Mesenchymal stem cell (in vitro differentiated cells and primary cell): ENCODE results near the gene OBP2A.

Source experiments
- DNase-seq: peaks from one replicate; pipeline ENCODE4 v3.0.0-alpha.2; 2013
- H2AFZ ChIP-seq: one replicate; pipeline ENCODE4 v1.6.1; 2013; ENCODE audit warnings: low read depth, mild to moderate bottlenecking, control low read depth, inconsistent platforms, low read length, moderate library complexity
- H2AK5ac ChIP-seq: 2 replicates; pipeline ENCODE4 v1.6.1; 2013; ENCODE audit warnings: low read length, moderate library complexity, mild to moderate bottlenecking, inconsistent platforms; ENCODE audit not compliant: severe bottlenecking
- H2BK120ac ChIP-seq: one replicate; pipeline ENCODE4 v1.6.1; 2013; ENCODE audit warnings: low read depth, mild to moderate bottlenecking, inconsistent platforms, low read length, moderate library complexity
- H2BK12ac ChIP-seq, 2 experiments: one replicate each; pipeline ENCODE4 v1.6.1; 2013; ENCODE audit warnings: inconsistent platforms in 2 of 2, low read length in 2 of 2, mild to moderate bottlenecking in 2 of 2, moderate library complexity in 2 of 2, control low read depth in 1 of 2
- H2BK15ac ChIP-seq: one replicate; pipeline ENCODE4 v1.6.1; 2013; ENCODE audit warnings: mild to moderate bottlenecking, low read depth, inconsistent platforms; ENCODE audit not compliant: poor library complexity, severe bottlenecking
- H2BK5ac ChIP-seq: 2 replicates; pipeline ENCODE4 v1.6.1; 2013; ENCODE audit warnings: low read depth, mild to moderate bottlenecking, low read length, control low read depth, inconsistent platforms; ENCODE audit not compliant: poor library complexity, severe bottlenecking
- H3K14ac ChIP-seq, 2 experiments: one replicate each; pipeline ENCODE4 v1.6.1; 2013; ENCODE audit warnings: inconsistent platforms in 2 of 2, low read length in 2 of 2, control low read depth in 1 of 2, mild to moderate bottlenecking in 1 of 2, moderate library complexity in 1 of 2
- H3K18ac ChIP-seq, 2 experiments: one replicate each; pipeline ENCODE4 v1.6.1; 2013; ENCODE audit warnings: inconsistent platforms in 2 of 2, low read length in 2 of 2, control low read depth in 1 of 2, low read depth in 1 of 2, mild to moderate bottlenecking in 1 of 2
- H3K23ac ChIP-seq, 2 experiments: one replicate each; pipeline ENCODE4 v1.6.1; 2013; ENCODE audit warnings: inconsistent platforms in 2 of 2, low read length in 2 of 2, mild to moderate bottlenecking in 2 of 2, moderate library complexity in 2 of 2, control low read depth in 1 of 2
- H3K27ac ChIP-seq: 2 replicates; pipeline ENCODE4 v1.5.1; 2013; ENCODE audit warnings: mild to moderate bottlenecking, moderate library complexity, low read length, control low read depth, inconsistent platforms; ENCODE audit not compliant: poor library complexity, severe bottlenecking
- H3K27me3 ChIP-seq, 2 experiments: 2 replicates each; pipeline versions ENCODE4 v1.6.1 to v1.7.0; 2013; ENCODE audit warnings: low read length in 2 of 2, mild to moderate bottlenecking in 2 of 2, moderate library complexity in 2 of 2, control low read depth in 1 of 2, inconsistent platforms in 1 of 2; ENCODE audit not compliant: control insufficient read depth in 1 of 2, insufficient read depth in 1 of 2
- H3K36me3 ChIP-seq, 2 experiments: 2 replicates each; pipeline versions ENCODE4 v1.6.1 to v1.7.0; 2013; ENCODE audit warnings: low read length in 2 of 2, control low read depth in 1 of 2, inconsistent platforms in 1 of 2, low read depth in 1 of 2, mild to moderate bottlenecking in 1 of 2; ENCODE audit not compliant: insufficient read depth in 2 of 2, control insufficient read depth in 1 of 2
- H3K4ac ChIP-seq, 2 experiments: one replicate each; pipeline ENCODE4 v1.6.1; 2013; ENCODE audit warnings: inconsistent platforms in 2 of 2, low read length in 2 of 2, mild to moderate bottlenecking in 2 of 2, moderate library complexity in 2 of 2, control low read depth in 1 of 2, low read depth in 1 of 2
- H3K4me1 ChIP-seq: 2 replicates; pipeline ENCODE4 v1.6.1; 2013; ENCODE audit warnings: low read depth, low read length, control low read depth; ENCODE audit not compliant: control insufficient read depth, insufficient read depth
- H3K4me2 ChIP-seq: 2 replicates; pipeline ENCODE4 v1.6.1; 2013; ENCODE audit warnings: low read length, mild to moderate bottlenecking, inconsistent platforms; ENCODE audit not compliant: poor library complexity, severe bottlenecking
- H3K4me3 ChIP-seq, 2 experiments: 2 replicates each; pipeline versions ENCODE4 v1.5.1 to v1.7.0; 2013; ENCODE audit warnings: low read length in 2 of 2, mild to moderate bottlenecking in 2 of 2, control low read depth in 1 of 2, low read depth in 1 of 2; ENCODE audit not compliant: insufficient read depth in 1 of 2
- H3K79me1 ChIP-seq: replicated peaks from 2 replicates; pipeline ENCODE4 v1.6.1; 2013; ENCODE audit warnings: mild to moderate bottlenecking, control low read depth, low read length, inconsistent platforms; ENCODE audit not compliant: poor library complexity, severe bottlenecking
- H3K9ac ChIP-seq: 2 replicates; pipeline ENCODE4 v1.7.0; 2013; ENCODE audit warnings: mild to moderate bottlenecking, low read length, moderate library complexity
- H3K9me3 ChIP-seq: 2 replicates; pipeline ENCODE4 v1.7.0; 2013; ENCODE audit warnings: mild to moderate bottlenecking, low read length; ENCODE audit not compliant: control insufficient read depth
- H4K8ac ChIP-seq: one replicate; pipeline ENCODE4 v1.6.1; 2013; ENCODE audit warnings: inconsistent platforms, mild to moderate bottlenecking, low read length, moderate library complexity
- H4K91ac ChIP-seq: one replicate; pipeline ENCODE4 v1.6.1; 2013; ENCODE audit warnings: mild to moderate bottlenecking, low read length, inconsistent platforms
- WGBS: methylation state at CpG from one replicate; pipeline ENCODE4 v1.1.7; 2013; ENCODE audit warnings: mixed read lengths; 5-methylcytosine and 5-hydroxymethylcytosine counted together

OBP2A gene

GRCh38 chr9:135515083-135515951, 30.6 kb upstream of the OBP2A start:
- Histone ChIP-seq H2BK120ac (no peak overlapping the region), H3K18ac (no peak overlapping the region)
- WGBS = 95% methylated on average over 31 of the region's 31 CpGs

GRCh38 chr9:135516132-135516860, 29.6 kb upstream of the OBP2A start:
- no peak overlapping the region for H4K91ac ChIP-seq
- no peak overlapping the region for H3K23ac ChIP-seq
- no peaks in the 10 kb centered on the region for H3K79me1 ChIP-seq

More at GRCh38 chr9:135515083-135515951, 30.6 kb upstream of the OBP2A start:
- H3K27ac ChIP-seq = no peak overlapping the region
- H3K9ac ChIP-seq = no peak overlapping the region
- peaks cover 0 to 40% of the 10 kb centered on the region in 2 experiments for H3K27me3 ChIP-seq
- H3K79me1 ChIP-seq = no peaks in the 10 kb centered on the region
- no peak overlapping the region for H4K91ac ChIP-seq
- H3K4me2 ChIP-seq = no peak overlapping the region
- no peak overlapping the region for H4K8ac ChIP-seq
- H2AK5ac ChIP-seq = no peak overlapping the region
- H3K23ac ChIP-seq = no peak overlapping the region
- no peak for DNase-seq
- H2BK5ac ChIP-seq = no peak overlapping the region
- H2BK12ac ChIP-seq = no peak overlapping the region
- no peaks in the 10 kb centered on the region for H3K9me3 ChIP-seq
- no peak overlapping the region for H2AFZ ChIP-seq
- H3K4me1 ChIP-seq = no peaks in the 10 kb centered on the region
- H2BK15ac ChIP-seq = no peak overlapping the region
- no peaks in the 10 kb centered on the region for H3K36me3 ChIP-seq
- H3K14ac ChIP-seq = no peak overlapping the region
- no peak overlapping the region for H3K4me3 ChIP-seq
- H3K4ac ChIP-seq = no peak overlapping the region

GRCh38 chr9:135517407-135517822, 28.5 kb upstream of the OBP2A start:
- no peak overlapping the region for H3K14ac ChIP-seq
- H3K9ac ChIP-seq = no peak overlapping the region
- no peak overlapping the region for H3K27ac ChIP-seq
- H3K18ac ChIP-seq = no peak overlapping the region
- no peak for DNase-seq
- H4K8ac ChIP-seq = no peak overlapping the region
- H2BK12ac ChIP-seq = no peak overlapping the region
- H3K9me3 ChIP-seq = no peaks in the 10 kb centered on the region
- 93% methylated on average over 24 of the region's 24 CpGs for WGBS
- H2BK120ac ChIP-seq = no peak overlapping the region
- H4K91ac ChIP-seq = no peak overlapping the region
- no peak overlapping the region for H3K4ac ChIP-seq
- H3K36me3 ChIP-seq = no peaks in the 10 kb centered on the region
- no peaks in the 10 kb centered on the region for H3K79me1 ChIP-seq
- no peak overlapping the region for H2AK5ac ChIP-seq
- no peak overlapping the region for H2AFZ ChIP-seq
- H3K4me2 ChIP-seq = no peak overlapping the region
- H3K23ac ChIP-seq = no peak overlapping the region
- no peak overlapping the region for H2BK15ac ChIP-seq
- no peaks in the 10 kb centered on the region for H3K4me1 ChIP-seq
- no peak overlapping the region for H3K4me3 ChIP-seq
- peaks cover 8 to 51% of the 10 kb centered on the region in 2 experiments for H3K27me3 ChIP-seq
- H2BK5ac ChIP-seq = no peak overlapping the region

More at GRCh38 chr9:135516132-135516860, 29.6 kb upstream of the OBP2A start:
- Histone ChIP-seq H2BK5ac (no peak overlapping the region), H3K36me3 (no peaks in the 10 kb centered on the region), H3K27me3 (peaks cover 6 to 47% of the 10 kb centered on the region in 2 experiments), H3K4me3 (no peak overlapping the region), H3K4ac (no peak overlapping the region), H3K14ac (no peak overlapping the region), H2AK5ac (no peak overlapping the region), H3K9ac (no peak overlapping the region), H3K4me1 (no peaks in the 10 kb centered on the region), H2BK120ac (no peak overlapping the region), H3K18ac (no peak overlapping the region), H2AFZ (no peak overlapping the region), H2BK15ac (no peak overlapping the region), H3K4me2 (no peak overlapping the region), H3K27ac (no peak overlapping the region), H3K9me3 (no peaks in the 10 kb centered on the region), H2BK12ac (no peak overlapping the region), H4K8ac (no peak overlapping the region)
- no peak for DNase-seq
- 86% methylated on average over 25 of the region's 25 CpGs for WGBS
